C1 segment of cervical spinal cord (tissue), 14 donors: Measurements from ENCODE around the gene SEC14L5.
"Not testable (repeated sequence)": the region's sequence is repeated elsewhere in the genome, so short reads cannot be mapped to it uniquely, and the experiment has no call there.

ENCODE experiments used
- DNase-seq, 14 donors: peaks; one replicate each; lab custom pipeline; 2025; lab: John Stamatoyannopoulos, UW

SEC14L5 gene

GRCh38 chr16:5036228-5037156 is 78.4 kb downstream of the SEC14L5 start:
- DNase-seq: no peak

- no peak for DNase-seq
These were observed 82.3 kb downstream of the SEC14L5 start for GRCh38 chr16:5040451-5040850.

- DNase-seq: no peak
These were observed 83.5 kb downstream of the SEC14L5 start for GRCh38 chr16:5041600-5042133.

- no peak for DNase-seq
These were observed 84.5 kb downstream of the SEC14L5 start for GRCh38 chr16:5042574-5043171.

GRCh38 chr16:5044011-5044540 is 85.9 kb downstream of the SEC14L5 start:
- no peak for DNase-seq

GRCh38 chr16:5044581-5044980 is 86.5 kb downstream of the SEC14L5 start:
- not testable (repeated sequence) for DNase-seq

- no peak for DNase-seq
These were observed 87.5 kb downstream of the SEC14L5 start for GRCh38 chr16:5045499-5046115.

GRCh38 chr16:5046914-5047313 is 88.8 kb downstream of the SEC14L5 start:
- no peak for DNase-seq

GRCh38 chr16:5054876-5055865 is 97.0 kb downstream of the SEC14L5 start:
- no peak for DNase-seq

- no peak for DNase-seq
These were observed 98.2 kb downstream of the SEC14L5 start for GRCh38 chr16:5056352-5056751.

GRCh38 chr16:5058476-5058875 is 100.3 kb downstream of the SEC14L5 start:
- DNase-seq: peak in 2 of 14 donors; percentile 5 to 44

GRCh38 chr16:5059386-5060072 is 101.4 kb downstream of the SEC14L5 start:
- DNase-seq: no peak

- DNase-seq: no peak
These were observed 102.0 kb downstream of the SEC14L5 start for GRCh38 chr16:5060073-5060641.

- no peak for DNase-seq
These were observed 103.9 kb downstream of the SEC14L5 start for GRCh38 chr16:5062051-5062450.

- no peak for DNase-seq
These were observed 104.9 kb downstream of the SEC14L5 start for GRCh38 chr16:5062790-5063765.

- DNase-seq: no peak
These were observed 106.8 kb downstream of the SEC14L5 start for GRCh38 chr16:5064915-5065314.

- no peak for DNase-seq
These were observed 107.2 kb downstream of the SEC14L5 start for GRCh38 chr16:5065326-5065725.

GRCh38 chr16:5065813-5066212 is 107.7 kb downstream of the SEC14L5 start, which contains the start of gene C16orf89:
Gene C16orf89 (minus strand): TSS chr16:5065956. CDS start chr16:5065908, 48 bp downstream.
- DNase-seq: peak in 11 of 14 donors; percentile 2 to 83 (median 59)
